AG20443 (cell line): ENCODE results near the gene ERC2.

ENCODE experiments used
- DNase-seq: peaks from one replicate; pipeline ENCODE4 v3.0.0; 2012; ENCODE audit warnings: low spot score, mixed read lengths

The ERC2 gene

DNA sequence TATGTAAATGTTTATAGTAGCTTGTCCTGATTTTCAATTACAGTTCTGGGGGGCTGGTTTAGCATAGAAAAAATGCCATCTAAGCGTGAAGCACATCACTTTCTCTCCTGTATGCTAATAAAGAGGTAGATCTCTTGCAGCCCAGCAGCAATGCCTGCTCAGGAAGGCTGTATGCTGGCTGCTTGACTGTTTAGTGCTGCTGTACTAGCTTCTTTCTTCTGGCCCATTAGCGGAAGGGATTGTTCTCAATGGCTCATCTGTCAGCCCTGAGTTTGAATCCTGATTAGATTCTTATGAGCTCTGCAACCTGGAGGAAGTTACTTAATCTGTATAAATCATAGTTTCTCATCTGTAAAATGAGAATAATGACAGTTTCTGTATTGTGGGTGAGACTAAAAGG, 478.9 kb downstream of the ERC2 start:
- DNase-seq, result no peak

DNA sequence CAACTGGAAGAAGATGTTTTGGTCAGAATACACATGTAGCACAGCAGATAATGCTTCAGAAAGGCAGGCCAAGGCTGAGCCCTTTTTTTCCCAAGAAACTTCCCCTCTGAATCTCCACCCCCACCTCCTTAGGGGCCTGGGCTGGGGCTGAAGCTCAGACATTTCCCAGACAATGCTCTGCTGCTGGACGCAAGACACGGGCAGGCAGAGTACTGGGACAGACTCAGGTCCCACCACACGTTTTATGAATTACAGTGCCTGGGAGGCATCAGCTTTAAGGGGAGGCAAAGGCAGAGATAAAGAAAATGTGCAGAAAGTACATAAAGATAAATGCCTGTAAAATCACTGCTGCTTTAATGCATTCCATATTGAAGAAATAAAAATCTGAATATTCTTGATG, 479.4 kb downstream of the ERC2 start:
- no peak for DNase-seq

DNA sequence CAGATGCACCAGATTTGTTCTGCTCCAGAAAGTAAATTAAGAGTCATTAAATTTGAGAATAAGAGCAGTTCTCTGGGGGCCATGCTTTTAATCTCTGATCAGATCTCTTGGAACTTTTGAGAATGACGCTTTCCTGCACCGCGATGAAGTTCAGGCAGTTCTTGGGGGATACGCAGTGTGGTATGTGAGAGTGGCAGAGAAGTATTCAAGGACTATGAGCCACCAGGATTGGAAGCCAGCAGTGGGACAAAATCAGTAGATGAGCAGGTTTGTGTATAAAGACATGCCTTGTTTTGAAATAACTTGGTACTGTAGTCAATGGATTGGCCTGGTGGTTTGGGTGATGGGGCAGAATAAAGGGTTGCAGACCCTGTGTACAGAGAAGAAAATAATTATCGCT, 483.6 kb downstream of the ERC2 start:
- no peak for DNase-seq

- no peak for DNase-seq
These were observed 489.3 kb downstream of the ERC2 start for GRCh38 chr3:55978953-55979352.

DNA sequence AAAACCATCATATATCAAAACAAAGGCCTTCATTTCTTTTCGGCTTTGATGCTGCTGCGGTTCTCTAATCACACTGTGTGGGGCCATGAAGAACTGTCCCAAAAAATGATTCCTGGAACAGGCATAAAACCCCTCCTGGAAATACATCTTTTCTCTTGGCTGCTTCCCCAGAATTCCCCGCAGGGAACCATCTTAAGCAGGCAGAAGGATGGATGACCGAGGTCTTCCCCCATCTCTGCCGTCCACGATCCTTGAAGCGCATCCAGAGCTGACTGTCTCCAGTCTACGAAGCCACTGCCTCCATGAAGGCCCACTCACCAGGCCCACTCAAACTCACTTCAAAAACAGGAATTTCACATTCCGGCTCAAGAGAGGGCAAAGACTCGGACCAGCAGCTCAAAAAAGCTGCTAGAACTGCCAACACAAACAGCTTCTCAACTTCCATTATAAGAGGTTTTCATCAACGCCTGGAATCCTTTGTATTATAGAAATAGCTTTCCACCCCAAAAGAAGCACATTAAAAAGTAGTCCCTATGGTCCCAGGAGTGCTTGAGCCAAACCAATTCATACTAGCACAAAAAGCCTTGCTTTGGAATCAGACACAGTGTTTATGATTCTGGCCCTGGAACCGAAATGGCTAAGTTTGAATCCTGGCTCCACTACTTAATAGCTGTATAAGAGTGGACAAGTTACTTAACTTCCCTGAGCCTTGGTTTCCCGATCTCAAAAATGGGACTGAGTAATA, 493.7 kb downstream of the ERC2 start:
- DNase-seq, result no peak

- DNase-seq, result no peak
These were observed 498.6 kb downstream of the ERC2 start for GRCh38 chr3:55969634-55970033.

DNA sequence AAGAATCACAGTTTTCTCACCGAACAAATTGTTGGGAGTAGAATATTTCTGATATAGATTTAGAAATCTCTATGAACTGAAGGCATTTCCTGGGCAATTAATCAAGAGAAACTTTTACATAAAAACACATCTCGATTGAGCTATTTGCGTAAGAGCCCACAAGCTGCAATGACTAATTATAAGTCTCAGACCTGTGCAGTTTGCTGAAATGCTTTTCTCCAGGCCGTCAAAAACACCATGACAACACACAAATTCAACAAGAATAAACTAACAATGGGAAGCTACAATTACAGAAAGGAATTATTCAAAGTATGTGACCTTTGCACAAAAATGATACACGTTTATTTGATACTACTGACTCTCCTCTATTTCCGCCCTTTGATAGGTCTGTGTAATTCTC, 499.9 kb downstream of the ERC2 start:
- DNase-seq, result no peak

DNA sequence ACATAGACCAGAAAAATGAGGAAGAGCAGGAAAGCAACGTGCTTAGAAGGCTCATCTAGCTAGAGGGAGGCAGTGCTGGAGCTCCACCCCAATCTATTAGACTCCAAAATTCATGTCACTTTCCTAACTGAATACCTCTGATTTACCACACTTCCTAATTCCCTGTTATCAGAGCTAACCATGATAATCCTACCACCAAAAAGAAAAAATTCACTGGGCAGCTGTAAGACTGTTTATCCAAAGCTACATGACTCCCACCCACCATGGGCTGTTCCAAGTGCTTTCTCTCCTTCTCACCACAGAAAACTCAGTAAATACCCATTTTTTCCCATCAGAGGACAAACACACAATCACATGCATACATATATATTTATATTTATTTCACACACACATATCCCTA, 501.7 kb downstream of the ERC2 start:
- no peak for DNase-seq

DNA sequence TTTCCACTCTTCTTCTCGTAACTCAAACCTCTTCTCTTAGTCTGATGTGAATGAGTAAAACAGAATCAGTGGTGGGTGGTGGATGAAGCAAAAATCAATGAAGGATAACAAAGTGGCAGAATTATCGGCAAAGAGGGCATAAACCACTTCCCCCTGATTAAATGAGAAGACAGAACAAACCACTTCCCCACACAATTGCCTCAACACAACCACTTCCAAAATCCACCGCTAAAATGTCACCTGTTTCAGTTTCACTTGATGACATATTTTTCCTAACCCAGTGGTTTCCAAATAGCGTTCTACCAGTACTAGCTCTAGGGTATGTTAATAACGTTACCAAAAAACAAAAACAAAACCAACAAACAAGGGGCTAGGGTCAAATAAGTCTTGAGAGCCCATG, 502.5 kb downstream of the ERC2 start:
- no peak for DNase-seq

- no peak for DNase-seq
These were observed 503.7 kb downstream of the ERC2 start for GRCh38 chr3:55964491-55964985.

DNA sequence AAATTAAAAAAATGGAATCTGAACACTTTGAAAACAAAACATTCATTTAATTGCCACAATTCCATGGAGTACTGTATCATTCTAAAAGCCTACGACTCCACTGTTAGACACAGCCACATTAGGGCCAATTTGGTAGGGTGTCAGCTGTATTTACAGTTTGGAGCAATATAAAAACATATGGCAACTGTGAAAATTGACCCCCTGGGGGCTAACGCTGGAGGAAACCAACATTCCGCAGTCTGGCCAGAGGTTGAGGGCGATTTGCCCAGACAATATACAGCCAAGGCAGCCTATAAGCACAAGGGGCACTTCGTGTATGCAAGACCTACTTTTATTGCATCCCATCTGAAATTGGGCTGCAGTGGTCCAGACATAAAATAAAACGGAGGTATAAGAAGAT, 504.7 kb downstream of the ERC2 start:
- no peak for DNase-seq

GRCh38 chr3:55959471-55960080, 508.7 kb downstream of the ERC2 start:
- DNase-seq, result no peak

DNA sequence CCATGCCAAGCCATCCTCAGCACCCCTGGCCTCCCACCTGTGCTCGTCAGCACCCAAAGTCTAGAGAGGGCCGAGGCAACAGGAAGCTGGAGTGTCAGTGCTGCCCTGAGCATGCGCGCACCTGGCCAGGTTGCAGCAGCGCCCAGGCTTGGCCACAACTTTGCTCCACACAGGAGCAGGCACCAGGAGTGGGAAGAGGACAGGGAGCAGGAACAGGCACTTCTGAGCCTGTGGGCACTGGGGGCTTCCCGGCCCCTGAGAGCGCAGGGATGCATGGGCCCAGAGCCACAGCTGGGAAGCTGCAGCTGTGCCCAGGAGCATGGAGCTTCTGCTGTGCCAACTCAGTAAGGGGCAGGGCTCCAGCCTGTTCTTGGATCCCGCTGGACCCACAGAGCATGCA, 509.7 kb downstream of the ERC2 start:
- DNase-seq, result no peak

- no peak for DNase-seq
These were observed 512.3 kb downstream of the ERC2 start for GRCh38 chr3:55955891-55956477.

DNA sequence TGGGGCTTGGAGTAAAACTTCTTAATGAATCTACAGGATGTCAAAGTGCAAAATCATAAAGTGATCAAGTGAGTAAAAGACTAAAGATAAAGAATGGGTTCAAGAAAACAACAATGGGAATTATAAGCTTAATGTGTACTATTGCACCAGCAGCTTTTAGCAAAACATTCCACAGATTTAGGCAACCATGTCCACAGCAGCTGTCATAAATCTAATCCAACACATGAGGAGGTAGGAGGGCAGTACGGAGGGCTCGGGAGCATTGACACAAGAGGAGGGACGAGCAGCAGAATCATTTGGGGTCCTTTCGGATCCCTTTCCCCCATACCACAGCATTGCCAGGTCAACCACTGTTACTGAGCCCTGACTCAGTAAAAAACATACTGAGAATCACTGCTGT, 516.9 kb downstream of the ERC2 start:
- no peak for DNase-seq

DNA sequence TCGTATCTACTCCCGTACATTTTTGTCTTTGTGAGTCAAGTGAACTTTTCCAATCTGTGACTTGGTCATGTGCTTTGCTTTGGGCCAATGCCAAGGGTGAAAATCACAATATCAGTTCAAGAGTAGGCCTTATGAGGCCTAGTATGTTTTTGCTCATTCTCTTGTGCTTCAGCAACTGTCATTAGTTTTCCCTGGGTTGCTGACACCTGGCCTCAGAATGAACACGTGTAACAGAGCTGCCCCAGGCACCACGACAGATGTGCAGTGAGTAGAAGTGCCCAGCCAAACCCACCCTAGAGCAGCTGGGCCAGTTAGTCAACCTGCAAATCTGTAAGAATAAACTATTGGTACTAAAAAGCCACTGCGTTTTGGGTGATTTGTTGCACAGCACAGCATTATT, 520.9 kb downstream of the ERC2 start:
- DNase-seq, result no peak

GRCh38 chr3:55946574-55947160, 521.6 kb downstream of the ERC2 start:
- no peak for DNase-seq

DNA sequence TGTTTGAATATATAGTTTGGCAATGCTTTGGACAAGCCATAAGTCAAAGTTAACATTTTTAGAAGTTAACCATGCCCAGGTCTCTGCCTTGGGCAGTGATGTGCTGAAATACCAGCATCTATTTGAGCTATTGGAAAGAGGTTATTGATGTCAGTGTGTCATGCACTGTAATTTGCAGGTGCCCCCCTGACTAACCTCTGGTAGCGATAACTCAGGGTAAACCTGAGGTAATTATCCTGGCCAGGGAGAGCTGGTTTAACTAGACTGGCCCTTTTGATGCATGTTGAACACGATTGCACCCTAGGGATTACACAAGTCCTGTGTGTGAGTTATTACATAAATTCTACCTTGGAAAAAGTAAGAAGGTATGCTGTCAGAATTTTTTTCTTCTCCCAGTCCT, 525.4 kb downstream of the ERC2 start:
- no peak for DNase-seq

GRCh38 chr3:55939287-55939686, 529.0 kb downstream of the ERC2 start:
- DNase-seq, result no peak

GRCh38 chr3:55937301-55937700, 531.0 kb downstream of the ERC2 start:
- DNase-seq, result no peak

- DNase-seq, result no peak
These were observed 531.7 kb downstream of the ERC2 start for GRCh38 chr3:55936549-55937052.

GRCh38 chr3:55935241-55935640, 533.0 kb downstream of the ERC2 start:
- DNase-seq, result no peak

DNA sequence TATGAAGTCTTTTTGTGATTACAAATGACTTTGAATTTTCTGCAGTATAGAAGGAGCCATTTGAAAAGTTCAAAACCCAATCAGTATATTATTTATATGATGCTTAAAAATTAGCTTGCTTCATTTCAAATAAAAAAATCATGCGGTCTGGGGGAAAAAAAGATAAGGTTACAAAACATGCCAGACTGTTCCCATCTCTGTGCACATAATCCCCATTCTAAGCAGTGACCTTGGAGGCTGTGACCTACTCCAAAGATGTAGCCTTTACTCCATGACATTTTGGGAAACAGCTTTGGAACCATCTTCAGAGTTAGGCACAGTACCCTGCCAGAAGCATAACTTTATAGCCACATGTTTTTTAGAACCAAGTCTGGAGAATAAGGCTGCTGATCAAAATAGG, 533.5 kb downstream of the ERC2 start:
- DNase-seq, result no peak
